Activated naive CD4-positive, alpha-beta T cell (primary cell): ENCODE measurements around the gene LTC4S.
A peak's percentile ranks its signal among the peaks of the same experiment; 100 is the strongest.
"Not testable (repeated sequence)": the region's sequence is repeated elsewhere in the genome, so short reads cannot be mapped to it uniquely, and the experiment has no call there.

Source experiments
- DNase-seq, 4 experiments: peaks; one replicate each; lab custom pipeline; 2025; lab: John Stamatoyannopoulos, UW

The LTC4S gene

GRCh38 chr5:179827680-179828079 lies 33.9 kb downstream of the LTC4S start:
- no peak for DNase-seq

GRCh38 chr5:179828756-179829421 lies 35.1 kb downstream of the LTC4S start:
- DNase-seq: no peak

GRCh38 chr5:179829732-179830435 lies 36.1 kb downstream of the LTC4S start:
- DNase-seq: no peak

GRCh38 chr5:179830818-179831468 lies 37.2 kb downstream of the LTC4S start:
- DNase-seq: no peak

GRCh38 chr5:179832039-179832745 lies 38.4 kb downstream of the LTC4S start:
- DNase-seq: no peak

GRCh38 chr5:179833056-179833708 lies 39.4 kb downstream of the LTC4S start:
- DNase-seq: no peak

- DNase-seq: no peak
Measured at GRCh38 chr5:179833709-179834070, 39.9 kb downstream of the LTC4S start.

GRCh38 chr5:179834120-179834519 lies 40.3 kb downstream of the LTC4S start:
- no peak for DNase-seq

GRCh38 chr5:179834871-179835270 lies 41.1 kb downstream of the LTC4S start:
- not testable (repeated sequence) for DNase-seq

- DNase-seq: peak in 2 of 4 experiments; percentile 34 to 36
Measured at GRCh38 chr5:179836225-179837019, 42.6 kb downstream of the LTC4S start.

GRCh38 chr5:179837076-179838011 lies 43.6 kb downstream of the LTC4S start:
- DNase-seq: no peak

- DNase-seq: no peak
Measured at GRCh38 chr5:179839328-179840256, 45.8 kb downstream of the LTC4S start.

GRCh38 chr5:179840321-179840720 lies 46.5 kb downstream of the LTC4S start:
- DNase-seq: no peak

GRCh38 chr5:179840766-179841165 lies 47.0 kb downstream of the LTC4S start:
- no peak for DNase-seq

- DNase-seq: no peak
Measured at GRCh38 chr5:179841621-179842020, 47.8 kb downstream of the LTC4S start.
